Mucosa of descending colon (tissue), 3 donors: ENCODE data around the gene CSH1. TPM values are rescaled to one million over a fixed set of nuclear protein-coding genes. Genes with fewer than 3 reads are reported as not detected.

Source experiments
- ATAC-seq: fragments of 200-7000 bp; cut with Tn5 transposase; one replicate; pipeline ENCODE4 v1.9.1; 2020; ENCODE audit warnings: mild to moderate bottlenecking, moderate library complexity
- DNase-seq, 3 donors: peaks; one replicate each; pipeline ENCODE4 v3.0.0-alpha.2; 2020
- H3K36me3 ChIP-seq: fragments of 200-600 bp; one replicate; pipeline ENCODE4 v1.8.0; 2021; ENCODE audit warnings: low read depth, mild to moderate bottlenecking
- H3K4me1 ChIP-seq: fragments of 200-600 bp; one replicate; pipeline ENCODE4 v1.8.0; 2021; ENCODE audit warnings: low read depth, mild to moderate bottlenecking
- H3K4me3 ChIP-seq: fragments of 200-600 bp; one replicate; pipeline ENCODE4 v1.8.0; 2021; ENCODE audit warnings: mild to moderate bottlenecking
- H3K9me3 ChIP-seq: fragments of 200-600 bp; one replicate; pipeline ENCODE4 v1.8.0; 2021; ENCODE audit warnings: mild to moderate bottlenecking
- CTCF ChIP-seq: fragments of 200-600 bp; IDR thresholded peaks from one replicate; pipeline ENCODE4 v1.8.0; 2022; ENCODE audit warnings: antibody characterized with exemption, mild to moderate bottlenecking
- intact Hi-C, 2 donors: fragments of 100-400 bp; cut with DNase I in 1 of 2; cut with micrococcal nuclease in 1 of 2; formaldehyde crosslinking; loops; one replicate each; pipeline versions ENCODE4 v1.11.0 to v1.11.1; 2022; cut with DNase I, micrococcal nuclease
- total RNA-seq, 3 donors: library from RNA; stranded (reverse); fragmentation: NEBNext Ultra II Directional in 2 of 3; extraction: Animal tissue kit (Norgen Biotek cat#: 25700) in 2 of 3; gene quantifications; one replicate each; pipeline versions ENCODE4 v1.2.1 to v1.2.4, GENCODE V29; 2021 to 2023
- donor health status: DM: no; HTN: no; CAD: no; lungs with moderate emphysema.
- donor health status: DM: no; HTN: no; CAD: no.
- donor health status: DM: no; HTN: yes; CAD: no.

The CSH1 gene
- total RNA-seq, 3 donors from 2014 or later = not detected

GRCh38 chr17:63941751-63942150, 45.4 kb upstream of the CSH1 start:
- intact Hi-C loops = loop anchor here in 1 of 2 donors (10.0 kb wide), 1 partner anchor 83 kb away; the partner anchor contains the start of gene ICAM2
- Histone ChIP-seq H3K36me3 (no peaks in the 10 kb centered on the region), H3K4me1 (peaks cover 4% of the 10 kb centered on the region), H3K4me3 (no peak overlapping the region), H3K9me3 (no peaks in the 10 kb centered on the region)
- DNase-seq (no peak), ATAC-seq (no peak)
- no peak for TF ChIP-seq CTCF

- Histone ChIP-seq H3K36me3 (no peaks in the 10 kb centered on the region), H3K4me3 (no peak overlapping the region), H3K9me3 (no peaks in the 10 kb centered on the region), H3K4me1 (no peaks in the 10 kb centered on the region)
- TF ChIP-seq CTCF = no peak
- DNase-seq = no peak
- intact Hi-C loops = loop anchor here in 1 of 2 donors (10.0 kb wide), 1 partner anchor 84 kb away; the partner anchor contains the start of gene ICAM2
- no peak for ATAC-seq
These were observed 44.8 kb upstream of the CSH1 start for GRCh38 chr17:63941162-63941561.

- no peak overlapping the region for H3K4me3 ChIP-seq
- no peak for ATAC-seq
- TF ChIP-seq CTCF = no peak
- H3K4me1 ChIP-seq = no peaks in the 10 kb centered on the region
- no peak for DNase-seq
- intact Hi-C loops = loop anchor here in 1 of 2 donors (10.0 kb wide), 1 partner anchor 84 kb away; the partner anchor contains the start of gene ICAM2
- no peaks in the 10 kb centered on the region for H3K36me3 ChIP-seq
- no peaks in the 10 kb centered on the region for H3K9me3 ChIP-seq
These were observed 44.2 kb upstream of the CSH1 start for GRCh38 chr17:63940584-63940983.

- no peak for DNase-seq
- TF ChIP-seq CTCF = no peak
- H3K4me3 ChIP-seq = no peak overlapping the region
- H3K36me3 ChIP-seq = no peaks in the 10 kb centered on the region
- no peaks in the 10 kb centered on the region for H3K9me3 ChIP-seq
- H3K4me1 ChIP-seq = no peaks in the 10 kb centered on the region
- no peak for ATAC-seq
- intact Hi-C loops = loop anchor here in 1 of 2 donors (10.0 kb wide), 1 partner anchor 85 kb away; the partner anchor contains the start of gene ICAM2
These were observed 43.5 kb upstream of the CSH1 start for GRCh38 chr17:63939884-63940283.

- H3K9me3 ChIP-seq = no peaks in the 10 kb centered on the region
- H3K4me3 ChIP-seq = no peak overlapping the region
- TF ChIP-seq CTCF = no peak
- H3K4me1 ChIP-seq = no peaks in the 10 kb centered on the region
- DNase-seq (no peak), ATAC-seq (no peak)
- intact Hi-C loops = no loop called here
- no peaks in the 10 kb centered on the region for H3K36me3 ChIP-seq
These were observed 43.0 kb upstream of the CSH1 start for GRCh38 chr17:63939401-63939800.

- Histone ChIP-seq H3K4me1 (no peaks in the 10 kb centered on the region), H3K9me3 (no peaks in the 10 kb centered on the region), H3K36me3 (no peaks in the 10 kb centered on the region), H3K4me3 (no peak overlapping the region)
- TF ChIP-seq CTCF = no peak
- ATAC-seq (no peak), DNase-seq (no peak)
- intact Hi-C loops = no loop called here
These were observed 41.5 kb upstream of the CSH1 start for GRCh38 chr17:63937920-63938319.
